HCT116 (cell line): ENCODE measurements around the gene KRTAP5-2. TPM values are rescaled to one million over a fixed set of nuclear protein-coding genes. Genes with fewer than 3 reads are reported as not detected.

Experiments used
- ATAC-seq: fragments of 200-7000 bp; cut with Tn5 transposase; 2 replicates; pipeline ENCODE4 v1.9.1; 2020; ENCODE audit warnings: mild to moderate bottlenecking, moderate library complexity
- BruUV-seq: library from RNA; stranded (reverse); fragments of 400-500 nt; replicated peaks from 2 replicates; lab custom pipeline; 2021; lab: Mats Ljungman, UMichigan
- CTCF ChIA-PET: fragments of 300-600 bp; sonication (Branson Sonifier 250); formaldehyde crosslinking; loops from one replicate; lab custom pipeline; 2021; ENCODE audit warnings: antibody characterized with exemption; lab: Charles Lee
- POLR2A ChIA-PET: fragments of 300-600, 350-600 bp; sonication (Branson Sonifier 250); formaldehyde crosslinking; loops from one replicate; lab custom pipeline; 2021; ENCODE audit warnings: antibody characterized with exemption; lab: Charles Lee
- RAD21 ChIA-PET, 2 experiments: fragments of 300-600 bp; sonication (Branson Sonifier 250); formaldehyde crosslinking; loops; one replicate each; lab custom pipeline; 2023; ENCODE audit warnings: low total read pairs in 2 of 2; ENCODE audit not compliant: uncharacterized antibody in 2 of 2, unreplicated experiment in 2 of 2, low non-redundant PET in 1 of 2; lab: Charles Lee
- DNase-seq: peaks from one replicate; pipeline ENCODE4 v3.0.0-alpha.2; 2010; ENCODE audit warnings: low read depth, low spot score
- H2AFZ ChIP-seq: fragments of 200-600 bp; shearing (Covaris generic), sonication (generic); 2 replicates; pipeline ENCODE4 v1.6.1; 2017; ENCODE audit warnings: low read depth, mixed run types, mixed read lengths, antibody characterized with exemption, low read length; ENCODE audit not compliant: poor library complexity, severe bottlenecking
- H3K27ac ChIP-seq: 2 replicates; pipeline ENCODE4 v1.5.1; 2012; ENCODE audit warnings: low read depth, low read length
- H3K27me3 ChIP-seq: fragments of 200-600 bp; sonication (generic); 2 replicates; pipeline ENCODE4 v1.6.1; 2016; ENCODE audit warnings: mixed run types, low read length, mixed read lengths; ENCODE audit not compliant: insufficient read depth
- H3K36me3 ChIP-seq, 2 experiments: fragments of 200-500 bp in 1 of 2; fragments of 200-600 bp in 1 of 2; sonication (Bioruptor generic) in 1 of 2; sonication (generic) in 1 of 2; 2 replicates each; pipeline versions ENCODE4 v1.5.1 to v1.6.1; 2014 to 2016; ENCODE audit warnings: low read length in 2 of 2, inconsistent platforms in 1 of 2, mixed read lengths in 1 of 2, mixed run types in 1 of 2; ENCODE audit not compliant: insufficient read depth in 2 of 2, control insufficient read depth in 1 of 2
- H3K4me1 ChIP-seq, 2 experiments: fragments of 200-600 bp in 1 of 2; sonication (generic) in 1 of 2; 2 replicates each; pipeline versions ENCODE4 v1.5.1 to v1.6.1; 2012 to 2017; ENCODE audit warnings: low read length in 2 of 2, inconsistent platforms in 1 of 2, mild to moderate bottlenecking in 1 of 2, mixed read lengths in 1 of 2, mixed run types in 1 of 2, moderate library complexity in 1 of 2; ENCODE audit not compliant: insufficient read depth in 2 of 2, control insufficient read depth in 1 of 2
- H3K4me2 ChIP-seq: fragments of 200-600 bp; sonication (generic); 2 replicates; pipeline ENCODE4 v1.6.1; 2017; ENCODE audit warnings: mixed run types, low read length, mixed read lengths
- H3K4me3 ChIP-seq, 2 experiments: fragments of 200-600 bp in 1 of 2; sonication (generic) in 1 of 2; replicated peaks in 1 of 2; 2 replicates each; pipeline ENCODE4 v1.5.1; 2011 to 2016; ENCODE audit warnings: low read length in 2 of 2, control low read depth in 1 of 2, low read depth in 1 of 2, mild to moderate bottlenecking in 1 of 2, mixed read lengths in 1 of 2, mixed run types in 1 of 2
- H3K79me2 ChIP-seq: fragments of 200-600 bp; sonication (generic); 2 replicates; pipeline ENCODE4 v1.6.1; 2017; ENCODE audit warnings: mild to moderate bottlenecking, mixed run types, low read length, moderate library complexity, mixed read lengths; ENCODE audit not compliant: insufficient read depth
- H3K9ac ChIP-seq: fragments of 200-600 bp; sonication (generic); 2 replicates; pipeline ENCODE4 v1.6.1; 2016; ENCODE audit warnings: low read length, mixed read lengths
- H3K9me2 ChIP-seq: fragments of 200-600 bp; sonication (generic), shearing (Covaris generic); 2 replicates; pipeline ENCODE4 v1.6.1; 2017; ENCODE audit warnings: mixed run types, mild to moderate bottlenecking, moderate library complexity; ENCODE audit not compliant: insufficient read depth
- H3K9me3 ChIP-seq, 2 experiments: fragments of 200-500 bp in 1 of 2; fragments of 200-600 bp in 1 of 2; sonication (Bioruptor generic) in 1 of 2; sonication (generic) in 1 of 2; 2 replicates each; pipeline ENCODE4 v1.6.1; 2014 to 2017; ENCODE audit warnings: low read length in 2 of 2, mixed read lengths in 2 of 2, inconsistent platforms in 1 of 2, low read depth in 1 of 2, mild to moderate bottlenecking in 1 of 2, mixed run types in 1 of 2, moderate library complexity in 1 of 2; ENCODE audit not compliant: control insufficient read depth in 1 of 2, insufficient read depth in 1 of 2
- H4K20me1 ChIP-seq: fragments of 200-600 bp; sonication (generic), shearing (Covaris generic); 2 replicates; pipeline ENCODE4 v1.6.1; 2017; ENCODE audit warnings: mixed run types, mild to moderate bottlenecking, moderate library complexity; ENCODE audit not compliant: insufficient read depth
- CTCF ChIP-seq, 3 experiments: fragments of 200-600 bp in 1 of 3; sonication (generic) in 1 of 3; IDR thresholded peaks in 2 of 3; conservative IDR thresholded peaks in 1 of 3; 2 replicates each; pipeline ENCODE4 v1.5.1; 2012 to 2017; ENCODE audit warnings: low read depth in 2 of 3, low read length in 2 of 3, antibody characterized with exemption in 1 of 3, borderline replicate concordance in 1 of 3, control low read depth in 1 of 3, mild to moderate bottlenecking in 1 of 3, mixed read lengths in 1 of 3, mixed run types in 1 of 3, moderate library complexity in 1 of 3; ENCODE audit not compliant: insufficient read depth in 1 of 3
- EZH2phosphoT487 ChIP-seq: fragments of 200-600 bp; IDR thresholded peaks from 2 replicates; pipeline ENCODE4 v1.6.1; 2018; ENCODE audit warnings: antibody characterized with exemption, borderline replicate concordance
- SIN3A ChIP-seq: IDR thresholded peaks from 2 replicates; pipeline ENCODE4 v1.6.1; 2012; ENCODE audit warnings: low read depth
- ZFX ChIP-seq: fragments of 450-650 bp; IDR thresholded peaks from 2 replicates; pipeline ENCODE4 v1.6.1; 2017
- ZNF274 ChIP-seq: fragments of 200-500 bp; sonication (Bioruptor generic); IDR thresholded peaks from 2 replicates; pipeline ENCODE4 v1.6.1; 2014; ENCODE audit warnings: mild to moderate bottlenecking, low read depth, low read length, inconsistent platforms
- intact Hi-C: fragments of 100-400 bp; cut with micrococcal nuclease; formaldehyde crosslinking; loops from 2 replicates; pipeline ENCODE4 v1.10.0; 2022
- total RNA-seq: library from RNA; stranded (reverse); gene quantifications from one replicate; pipeline ENCODE4 v1.2.1, GENCODE V29; 2021; ENCODE audit not compliant: unreplicated experiment

Gene KRTAP5-2
- total RNA-seq, 1 experiment from 2014 or later: not detected

DNA sequence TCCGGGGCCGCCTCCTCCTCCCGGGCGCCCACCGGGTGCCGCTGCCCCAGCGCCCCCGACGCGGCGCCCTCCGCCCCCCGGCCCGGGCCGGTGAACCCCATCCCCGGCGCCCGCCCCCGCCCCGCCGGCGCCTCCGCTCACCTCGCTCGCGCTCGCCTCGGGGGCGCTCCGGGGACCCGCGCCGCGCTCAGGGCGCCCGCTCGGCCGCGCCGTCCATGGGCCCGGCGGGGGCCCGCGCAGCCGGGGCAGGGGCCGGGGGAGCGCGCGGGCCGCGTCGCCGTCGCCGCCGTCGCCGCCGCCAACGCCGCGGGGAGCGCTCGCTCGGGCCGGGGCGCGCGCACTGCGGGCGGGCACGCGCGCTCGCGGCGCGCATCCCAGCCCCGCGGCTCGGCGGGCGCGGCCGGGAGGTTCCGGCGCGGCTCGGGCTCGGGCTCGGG is 26.3 kb downstream of the KRTAP5-2 start (continued):
- TF ChIP-seq CTCF (IDR thresholded peaks at IDR 0.05 in 2 of 3, conservative IDR thresholded peaks at IDR 0.05 in 1 of 3; ENCODE audit: borderline replicate concordance in 1 of 3, insufficient read depth in 1 of 3, low read depth in 2 of 3, low read length in 2 of 3): no peak
- TF ChIP-seq EZH2phosphoT487: no peak
- TF ChIP-seq ZNF274: no peak

GRCh38 chr11:1570896-1571759 is 27.0 kb downstream of the KRTAP5-2 start:
- Histone ChIP-seq H3K27ac (peak overlapping the region; percentile 49; the same call in 1 of the 2 replicates), H3K4me2 (peak overlapping the region; percentile 88), H3K36me3 (no peaks in the 10 kb centered on the region), H3K9ac (peak overlapping the region; percentile 77), H3K4me3 (peak overlapping the region; percentile 65 to 70), H3K79me2 (peaks cover 3% of the 10 kb centered on the region; the same call in 1 of the 2 replicates), H2AFZ (no peak overlapping the region), H3K4me1 (peaks cover 16 to 29% of the 10 kb centered on the region in 2 experiments; a peak in 3 of 4 replicates), H3K27me3 (no peaks in the 10 kb centered on the region), H4K20me1 (no peaks in the 10 kb centered on the region), H3K9me3 (no peaks in the 10 kb centered on the region), H3K9me2 (no peaks in the 10 kb centered on the region)
- TF ChIP-seq SIN3A: no peak
- TF ChIP-seq ZFX: 0 out of 2 replicates have a peak, but pooled peaks have one; percentile 38
- intact Hi-C loops: no loop called here
- POLR2A ChIA-PET: no interaction called here
- CTCF ChIA-PET: no interaction called here
- RAD21 ChIA-PET: no interaction called here
- ATAC-seq (no peak), DNase-seq (no peak)
- no TSS peak for BruUV-seq
